Lower lobe of right lung (tissue), 2 donors: ENCODE data around the gene QSOX1. TPM values are rescaled to one million over a fixed set of nuclear protein-coding genes. Genes with fewer than 3 reads are reported as not detected.

ENCODE experiments used
- ATAC-seq, 2 donors: fragments of 200-7000 bp; cut with Tn5 transposase; one replicate each; pipeline ENCODE4 v1.9.1; 2020 to 2022; ENCODE audit warnings: mild to moderate bottlenecking in 2 of 2, moderate library complexity in 2 of 2
- DNase-seq: peaks from one replicate; pipeline ENCODE4 v3.0.0-alpha.2; 2020
- H3K27ac ChIP-seq: fragments of 200-600 bp; one replicate; pipeline ENCODE4 v1.8.0; 2022
- H3K27me3 ChIP-seq: fragments of 200-600 bp; one replicate; pipeline ENCODE4 v1.8.0; 2022; ENCODE audit warnings: low read depth
- H3K36me3 ChIP-seq: fragments of 200-600 bp; one replicate; pipeline ENCODE4 v1.8.0; 2022; ENCODE audit warnings: mild to moderate bottlenecking
- H3K4me1 ChIP-seq: fragments of 200-600 bp; one replicate; pipeline ENCODE4 v1.8.0; 2022
- H3K4me3 ChIP-seq: fragments of 200-600 bp; one replicate; pipeline ENCODE4 v1.8.0; 2022; ENCODE audit warnings: mild to moderate bottlenecking
- H3K9me3 ChIP-seq: fragments of 200-600 bp; one replicate; pipeline ENCODE4 v1.8.0; 2022
- CTCF ChIP-seq: fragments of 200-600 bp; IDR thresholded peaks from one replicate; pipeline ENCODE4 v1.8.0; 2022; ENCODE audit warnings: antibody characterized with exemption, mild to moderate bottlenecking
- intact Hi-C: fragments of 100-400 bp; cut with DNase I; formaldehyde crosslinking; loops from one replicate; pipeline ENCODE4 v1.11.0; 2022
- total RNA-seq: library from RNA; stranded (reverse); fragmentation: NEBNext Ultra II Directional; extraction: Animal tissue kit (Norgen Biotek cat#: 25700); gene quantifications from one replicate; pipeline ENCODE4 v1.2.1, GENCODE V29; 2021
- donor health status: DM: no; HTN: yes; CAD: no; lungs with severe emphysema.

Gene QSOX1
- total RNA-seq, 1 donor from 2014 or later: 241 TPM

DNA sequence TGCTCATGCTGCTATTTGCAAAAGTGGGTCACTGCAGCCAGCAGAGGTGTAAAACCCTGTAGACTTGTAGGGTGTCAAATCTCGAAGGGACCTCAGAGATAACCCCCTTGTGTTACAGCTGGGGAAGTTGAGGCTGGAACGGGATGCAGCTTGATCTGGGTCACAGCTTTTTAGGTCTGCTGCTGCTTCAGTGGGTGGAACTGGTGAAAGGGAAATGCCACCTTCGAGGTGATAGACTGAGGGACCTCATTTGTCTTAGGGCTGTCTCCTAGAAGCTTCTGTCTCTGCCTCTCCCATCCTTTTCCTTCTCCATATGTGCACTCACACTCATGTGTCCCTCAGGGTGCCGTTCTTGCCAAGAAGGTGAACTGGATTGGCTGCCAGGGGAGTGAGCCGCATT is 35.4 kb downstream of the QSOX1 start:
- ATAC-seq (no peak), DNase-seq (no peak)
- Histone ChIP-seq H3K4me3 (no peak overlapping the region), H3K36me3 (peaks cover 95% of the 10 kb centered on the region), H3K9me3 (no peaks in the 10 kb centered on the region), H3K27me3 (no peaks in the 10 kb centered on the region), H3K4me1 (no peaks in the 10 kb centered on the region), H3K27ac (no peak overlapping the region)
- intact Hi-C loops: no loop called here
- no peak for TF ChIP-seq CTCF

GRCh38 chr1:180192172-180192571 is 37.5 kb downstream of the QSOX1 start:
- Histone ChIP-seq H3K27me3 (no peaks in the 10 kb centered on the region), H3K36me3 (peaks cover 95% of the 10 kb centered on the region), H3K27ac (no peak overlapping the region), H3K4me1 (no peaks in the 10 kb centered on the region), H3K4me3 (no peak overlapping the region), H3K9me3 (no peaks in the 10 kb centered on the region)
- intact Hi-C loops: no loop called here
- ATAC-seq (no peak), DNase-seq (no peak)
- TF ChIP-seq CTCF: no peak

- intact Hi-C loops: no loop called here
- ATAC-seq (no peak), DNase-seq (no peak)
- Histone ChIP-seq H3K27ac (no peak overlapping the region), H3K4me3 (no peak overlapping the region), H3K4me1 (no peaks in the 10 kb centered on the region), H3K36me3 (peaks cover 95% of the 10 kb centered on the region), H3K9me3 (no peaks in the 10 kb centered on the region), H3K27me3 (no peaks in the 10 kb centered on the region)
- TF ChIP-seq CTCF: no peak
Observed at GRCh38 chr1:180193141-180194047, 38.7 kb downstream of the QSOX1 start.

- no peaks in the 10 kb centered on the region for H3K27me3 ChIP-seq
- peaks cover 95% of the 10 kb centered on the region for H3K36me3 ChIP-seq
- ATAC-seq (no peak), DNase-seq (no peak)
- no peak for TF ChIP-seq CTCF
- no peak overlapping the region for H3K4me3 ChIP-seq
- intact Hi-C loops: no loop called here
- no peak overlapping the region for H3K27ac ChIP-seq
- no peaks in the 10 kb centered on the region for H3K9me3 ChIP-seq
- no peaks in the 10 kb centered on the region for H3K4me1 ChIP-seq
Observed at GRCh38 chr1:180194048-180194425, 39.4 kb downstream of the QSOX1 start.

DNA sequence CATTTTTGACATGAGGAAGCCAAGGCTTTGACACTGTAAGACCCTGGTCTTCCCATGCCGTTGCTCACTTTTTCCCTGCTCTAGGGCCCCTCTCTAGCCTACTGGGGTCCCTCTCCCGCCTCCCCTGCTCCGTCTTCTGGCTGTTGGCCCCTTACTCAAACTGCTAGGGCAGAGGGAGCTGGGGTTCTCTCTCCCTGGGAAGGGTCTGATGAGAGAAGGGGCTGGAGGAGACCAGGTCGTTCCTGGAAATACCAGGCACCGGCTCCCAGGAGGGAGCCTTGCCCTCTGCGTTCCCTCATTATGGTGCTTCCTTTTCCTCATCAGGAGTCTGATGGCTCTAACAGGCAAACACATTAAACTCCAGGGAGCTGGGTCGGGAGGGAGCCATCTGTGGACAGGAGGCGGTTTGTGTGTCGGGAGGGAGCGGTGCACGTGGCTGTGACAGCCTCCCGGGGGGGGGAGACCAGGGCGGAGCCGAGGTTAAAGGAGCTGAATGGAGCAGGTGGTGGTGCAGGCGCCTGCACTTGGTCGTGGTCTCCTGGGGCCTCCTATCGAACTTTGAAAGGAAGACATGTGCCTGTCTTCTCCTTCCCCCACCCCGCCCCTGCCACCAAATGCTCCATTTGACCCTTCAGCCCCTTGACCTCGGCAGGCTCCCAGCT is 40.0 kb downstream of the QSOX1 start:
- intact Hi-C loops: no loop called here
- no peak overlapping the region for H3K4me3 ChIP-seq
- H3K36me3 ChIP-seq: peaks cover 91% of the 10 kb centered on the region
- no peaks in the 10 kb centered on the region for H3K4me1 ChIP-seq
- DNase-seq: no peak
- no peaks in the 10 kb centered on the region for H3K27me3 ChIP-seq
- no peak overlapping the region for H3K27ac ChIP-seq
- no peaks in the 10 kb centered on the region for H3K9me3 ChIP-seq
- ATAC-seq: no peak
- no peak for TF ChIP-seq CTCF
